HG02970 (cell line): ENCODE measurements around the gene CDH10.

ENCODE experiments used
- ATAC-seq: cut with Tn5 transposase; IDR thresholded peaks from one replicate; pipeline ENCODE4 v1.9.1; 2021; ENCODE audit warnings: mild to moderate bottlenecking, moderate library complexity, moderate number of reproducible peaks; ENCODE audit not compliant: unreplicated experiment, low FRiP score

Gene CDH10

GRCh38 chr5:24644761-24645160 lies at the start of gene CDH10:
Gene CDH10, minus strand, starts transcription at chr5:24644978. Its CDS starts 51,488 bp downstream, at chr5:24593490.
- no peak for ATAC-seq

GRCh38 chr5:24693609-24694008 lies 48.8 kb upstream of the CDH10 start:
- no peak for ATAC-seq

GRCh38 chr5:24691074-24691473 lies 46.3 kb upstream of the CDH10 start:
- ATAC-seq, result no peak

DNA sequence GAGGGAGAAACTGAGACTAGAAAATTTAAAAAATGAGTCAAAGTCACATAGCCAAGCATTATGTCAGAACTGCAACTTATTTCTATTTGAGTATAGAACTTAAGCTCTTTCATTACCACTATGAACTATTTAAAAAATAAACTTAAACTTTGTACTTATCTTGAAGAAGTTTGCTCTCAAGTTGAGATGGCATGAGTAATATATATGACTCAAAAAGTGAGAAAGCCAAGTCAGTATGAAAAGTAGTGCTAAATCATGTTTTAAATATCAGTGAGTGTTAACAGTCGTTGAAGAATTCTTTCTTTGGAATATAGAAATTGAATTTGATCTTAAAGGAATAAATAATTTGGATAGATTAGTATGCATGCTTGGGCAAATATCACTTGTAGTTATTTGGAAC lies 36.3 kb upstream of the CDH10 start:
- no peak for ATAC-seq

DNA sequence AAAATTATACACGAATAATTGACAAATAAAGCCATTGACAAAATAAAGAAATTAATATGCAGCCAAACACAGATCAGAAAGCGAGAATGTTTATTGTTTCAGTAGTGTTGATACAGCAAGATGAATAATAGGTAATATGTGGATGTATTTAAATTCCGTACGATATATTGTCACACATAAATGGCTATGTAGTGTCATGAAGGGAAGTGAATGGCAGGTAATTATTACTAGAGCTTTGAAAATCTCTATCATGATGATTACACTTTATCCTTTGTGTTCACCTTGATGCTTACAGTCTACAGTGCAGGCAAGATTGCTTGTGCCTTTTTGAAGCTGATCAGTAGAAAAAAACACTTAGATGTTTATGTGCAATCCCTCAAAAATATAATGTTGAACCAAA lies 23.3 kb upstream of the CDH10 start:
- ATAC-seq, result no peak

GRCh38 chr5:24649531-24649930 lies 4.8 kb upstream of the CDH10 start:
- ATAC-seq, result no peak

DNA sequence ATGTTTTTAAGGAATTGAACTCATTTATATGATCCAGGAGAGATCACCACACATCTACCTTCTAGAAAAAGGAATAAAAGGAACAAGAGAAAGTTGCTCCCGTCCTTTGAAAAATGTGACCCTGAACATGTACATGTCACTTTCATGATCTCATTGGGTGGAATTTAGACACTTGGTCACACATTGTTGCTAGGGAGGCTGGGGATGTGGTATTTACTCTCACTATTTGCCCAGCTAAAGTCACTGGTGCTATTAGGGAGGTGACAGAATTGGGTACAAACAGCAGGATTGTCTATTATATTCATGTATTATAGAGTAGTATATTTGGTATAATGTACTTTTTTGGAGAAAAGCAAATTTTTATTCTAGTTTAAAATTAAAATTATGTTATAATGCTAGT lies 2.1 kb upstream of the CDH10 start:
- ATAC-seq, result no peak

GRCh38 chr5:24645483-24645882 lies 705 bp upstream of the CDH10 start:
- ATAC-seq, result no peak

- no peak for ATAC-seq
These were observed 898 bp downstream of the CDH10 start for GRCh38 chr5:24643880-24644279.

DNA sequence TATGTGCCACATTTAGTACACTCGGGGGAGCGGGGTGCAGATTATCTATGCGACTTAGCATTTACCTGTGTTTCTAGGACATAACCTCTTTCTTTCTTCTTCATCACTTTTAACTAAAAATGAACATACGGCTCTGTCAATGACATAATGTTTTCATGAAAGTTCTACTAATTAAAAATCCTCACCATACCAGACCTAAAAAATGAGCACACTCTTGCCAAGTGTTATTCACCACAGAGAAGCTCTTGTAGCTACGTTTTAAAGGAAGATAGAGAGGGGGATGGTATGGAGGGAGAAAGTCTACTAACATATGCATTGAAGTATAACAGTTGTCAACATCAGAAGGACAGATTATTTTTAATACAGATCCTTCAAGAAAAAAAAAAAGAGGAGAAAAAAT lies 1.6 kb downstream of the CDH10 start:
- no peak for ATAC-seq

GRCh38 chr5:24642022-24642421 lies 2.8 kb downstream of the CDH10 start:
- no peak for ATAC-seq

DNA sequence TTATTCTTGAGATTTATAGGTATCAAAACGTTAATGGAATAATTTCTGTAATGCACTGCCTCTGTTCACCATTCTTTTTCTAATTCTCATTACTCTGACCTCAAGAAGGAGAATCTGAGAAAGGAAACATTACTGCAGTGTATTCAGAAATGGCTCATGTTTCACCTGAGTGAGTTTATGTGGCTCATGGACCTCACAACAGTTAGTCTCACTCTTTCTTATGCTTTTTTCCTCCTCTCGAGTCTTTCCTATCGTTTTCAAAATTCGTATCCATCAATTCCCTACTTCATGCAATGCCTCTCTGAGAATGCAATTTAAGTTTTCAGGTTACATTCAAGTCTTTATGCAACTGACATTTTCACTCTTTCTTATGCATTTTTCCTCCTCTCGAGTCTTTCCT lies 9.6 kb downstream of the CDH10 start:
- ATAC-seq, result no peak

- no peak for ATAC-seq
These were observed 11.0 kb downstream of the CDH10 start for GRCh38 chr5:24633715-24634325.

DNA sequence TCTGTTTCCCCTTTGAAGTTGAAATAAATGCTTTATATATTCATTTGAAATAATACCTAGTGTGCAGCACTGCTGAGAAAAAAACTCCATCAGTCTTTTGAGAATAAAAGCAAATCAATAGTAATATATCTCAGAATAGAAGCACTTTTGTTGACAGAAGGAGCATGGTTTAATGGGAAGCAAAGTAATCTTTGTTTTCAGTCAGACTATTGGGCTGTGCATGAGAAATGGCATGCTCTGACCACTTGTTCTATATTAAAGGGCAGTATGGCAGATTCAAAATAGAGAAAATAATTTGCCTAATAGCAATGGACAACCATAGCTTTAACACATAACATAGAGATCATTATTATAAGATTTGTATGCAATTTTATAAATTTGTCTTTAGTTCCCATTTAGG lies 12.4 kb downstream of the CDH10 start:
- no peak for ATAC-seq

DNA sequence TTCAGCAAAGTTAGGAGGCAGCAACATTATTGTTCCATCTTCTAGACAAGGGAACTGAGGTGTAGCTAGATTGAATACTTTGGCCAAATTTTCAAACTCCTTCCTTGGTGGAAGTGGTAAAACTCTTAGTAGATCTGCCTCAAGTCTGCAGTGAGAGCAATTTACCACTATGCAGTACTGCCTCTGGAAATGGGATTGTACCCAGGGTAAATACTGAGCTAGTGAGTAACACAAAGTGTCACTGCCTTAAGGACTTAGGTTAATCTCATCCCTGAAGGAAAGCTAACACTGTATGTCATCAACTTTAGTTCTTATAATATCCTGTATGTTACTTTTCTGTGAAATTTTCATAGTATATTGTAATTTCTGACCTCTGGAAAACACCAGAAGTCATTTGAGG lies 13.9 kb downstream of the CDH10 start:
- no peak for ATAC-seq

GRCh38 chr5:24629798-24630197 lies 15.0 kb downstream of the CDH10 start:
- no peak for ATAC-seq

- ATAC-seq, result no peak
These were observed 19.9 kb downstream of the CDH10 start for GRCh38 chr5:24624872-24625271.

DNA sequence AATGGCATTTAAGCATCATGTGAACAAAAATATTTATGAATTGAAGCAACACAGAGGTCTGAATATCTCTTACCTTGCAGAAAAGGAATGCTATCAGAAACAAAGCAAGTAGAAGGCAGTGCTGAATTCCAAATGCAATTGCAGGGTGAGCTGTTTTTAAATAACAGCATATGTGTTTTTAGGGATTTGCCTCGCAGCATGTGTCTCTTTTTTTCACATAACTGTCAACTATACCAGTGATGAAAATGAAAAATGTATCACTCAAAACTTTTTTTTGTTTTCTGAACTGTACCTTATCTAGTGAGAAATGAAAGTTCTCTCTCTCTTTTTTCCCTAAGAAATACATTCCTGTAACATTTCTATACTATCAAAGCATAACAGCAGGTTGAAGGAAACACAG lies 21.2 kb downstream of the CDH10 start:
- no peak for ATAC-seq

DNA sequence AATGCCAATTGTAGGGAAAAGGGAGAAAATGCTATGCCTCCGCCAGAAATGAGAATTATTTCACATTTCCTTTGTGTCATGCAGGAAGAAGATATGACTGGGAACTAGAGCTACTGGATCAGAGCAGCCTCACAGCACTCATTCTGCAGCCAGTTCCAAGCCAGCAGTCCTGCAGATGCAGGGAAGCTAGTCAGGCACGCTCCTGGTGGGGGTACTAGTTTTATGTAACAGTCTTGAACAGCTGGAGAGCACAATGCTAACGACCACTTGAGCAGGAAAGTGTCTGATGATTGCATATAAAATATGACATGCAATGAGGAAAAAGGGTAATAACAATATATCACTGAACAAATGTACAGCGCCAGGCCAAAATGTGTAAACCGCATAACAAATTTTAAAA lies 21.7 kb downstream of the CDH10 start:
- no peak for ATAC-seq

DNA sequence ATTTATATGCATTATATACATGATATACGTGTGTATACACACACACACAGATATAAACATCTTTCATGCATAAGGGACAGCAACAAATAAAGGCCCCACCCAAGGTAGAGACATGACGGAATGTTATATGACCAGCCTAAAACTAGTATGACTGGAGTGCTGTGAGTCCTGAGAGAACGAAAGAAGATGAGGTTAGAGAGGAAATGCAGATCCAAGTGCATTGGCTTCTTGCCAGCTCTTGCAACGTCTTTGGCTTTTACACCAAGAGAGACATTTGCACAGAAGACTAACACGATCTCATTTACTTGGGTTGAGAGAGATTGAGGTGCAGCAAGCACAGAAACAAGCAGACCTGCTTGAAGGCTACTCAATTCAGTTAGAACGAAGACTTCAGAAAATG lies 23.0 kb downstream of the CDH10 start:
- ATAC-seq, result no peak

DNA sequence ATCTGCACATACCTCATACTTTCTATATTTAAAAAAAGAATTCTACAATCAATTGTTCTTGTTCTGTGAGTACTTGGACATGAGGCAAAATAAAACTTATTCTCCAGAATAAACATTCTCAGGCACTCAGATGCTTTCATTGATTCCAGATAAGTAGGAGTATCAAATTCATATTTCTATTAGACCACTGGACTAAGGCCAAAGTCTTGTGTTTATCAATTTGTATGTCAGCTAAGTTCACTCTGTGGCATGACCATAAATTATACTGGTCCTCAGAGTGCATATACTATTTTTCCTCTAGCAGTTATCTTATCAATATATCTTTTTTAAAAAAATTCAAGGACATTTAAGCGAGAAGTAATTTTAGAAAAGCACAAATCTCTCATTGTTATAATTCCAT lies 28.2 kb downstream of the CDH10 start:
- no peak for ATAC-seq

GRCh38 chr5:24615159-24615558 lies 29.6 kb downstream of the CDH10 start:
- ATAC-seq, result no peak

DNA sequence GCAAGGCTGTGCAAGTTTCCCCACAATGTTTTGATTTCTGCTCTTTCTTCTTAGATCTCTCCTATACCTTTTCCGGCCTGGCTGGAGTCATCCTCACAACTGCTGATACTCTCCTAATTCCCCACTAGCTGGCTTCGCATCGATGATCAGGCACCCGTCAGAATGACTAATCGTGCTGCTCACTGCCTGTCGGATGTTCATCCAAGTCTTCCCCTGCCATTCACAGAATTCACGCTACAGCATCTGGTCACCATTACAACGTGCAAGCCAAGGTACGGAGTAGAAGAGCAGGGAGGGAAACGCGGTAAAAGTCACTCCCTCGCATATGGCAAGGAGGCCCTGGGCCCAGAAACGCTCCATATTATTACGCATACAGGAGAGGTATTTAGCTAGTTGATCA lies 35.1 kb downstream of the CDH10 start:
- ATAC-seq, result no peak
